RWPE2 (cell line): ENCODE measurements around the gene DSE.
"Not testable (repeated sequence)": the region's sequence is repeated elsewhere in the genome, so short reads cannot be mapped to it uniquely, and the experiment has no call there.

Source experiments
- ATAC-seq: fragments of 200-7000 bp; cut with Tn5 transposase; 3 replicates; pipeline ENCODE4 v1.9.1; 2021; ENCODE audit warnings: low read depth
- DNase-seq: peaks from one replicate; pipeline ENCODE4 v3.0.0-alpha.2; 2020; ENCODE audit warnings: low spot score
- H3K27ac ChIP-seq: fragments of 450-650 bp; 2 replicates; pipeline ENCODE4 v1.5.1; 2017; ENCODE audit warnings: mild to moderate bottlenecking; ENCODE audit not compliant: poor library complexity, severe bottlenecking
- H3K27me3 ChIP-seq: fragments of 250-450 bp; sonication (Bioruptor Pico); 2 replicates; pipeline ENCODE4 v1.5.1; 2021; ENCODE audit warnings: mild to moderate bottlenecking, moderate library complexity; ENCODE audit not compliant: insufficient read depth, poor library complexity, severe bottlenecking
- H3K36me3 ChIP-seq: fragments of 250-450 bp; sonication (Bioruptor Pico); 2 replicates; pipeline ENCODE4 v1.5.1; 2020; ENCODE audit warnings: low read depth, mild to moderate bottlenecking, moderate library complexity
- H3K4me1 ChIP-seq: fragments of 250-450 bp; sonication (Bioruptor Pico); 2 replicates; pipeline ENCODE4 v1.5.1; 2021; ENCODE audit warnings: mild to moderate bottlenecking, moderate library complexity; ENCODE audit not compliant: insufficient read depth, poor library complexity, severe bottlenecking
- H3K4me3 ChIP-seq: fragments of 250-450 bp; sonication (Bioruptor Pico); 2 replicates; pipeline ENCODE4 v1.5.1; 2021; ENCODE audit warnings: mild to moderate bottlenecking, moderate library complexity; ENCODE audit not compliant: severe bottlenecking
- H3K9me3 ChIP-seq: fragments of 250-450 bp; sonication (Bioruptor Pico); 2 replicates; pipeline ENCODE4 v1.5.1; 2021; ENCODE audit warnings: mild to moderate bottlenecking, moderate library complexity; ENCODE audit not compliant: severe bottlenecking
- TF ChIP-seq, protein P1 (sequence below): fragments of 450-650 bp; IDR thresholded peaks from one replicate; pipeline ENCODE4 v1.5.1; 2017; ENCODE audit warnings: mild to moderate bottlenecking, moderate library complexity; ENCODE audit not compliant: poor library complexity, severe bottlenecking

Gene DSE

DNA sequence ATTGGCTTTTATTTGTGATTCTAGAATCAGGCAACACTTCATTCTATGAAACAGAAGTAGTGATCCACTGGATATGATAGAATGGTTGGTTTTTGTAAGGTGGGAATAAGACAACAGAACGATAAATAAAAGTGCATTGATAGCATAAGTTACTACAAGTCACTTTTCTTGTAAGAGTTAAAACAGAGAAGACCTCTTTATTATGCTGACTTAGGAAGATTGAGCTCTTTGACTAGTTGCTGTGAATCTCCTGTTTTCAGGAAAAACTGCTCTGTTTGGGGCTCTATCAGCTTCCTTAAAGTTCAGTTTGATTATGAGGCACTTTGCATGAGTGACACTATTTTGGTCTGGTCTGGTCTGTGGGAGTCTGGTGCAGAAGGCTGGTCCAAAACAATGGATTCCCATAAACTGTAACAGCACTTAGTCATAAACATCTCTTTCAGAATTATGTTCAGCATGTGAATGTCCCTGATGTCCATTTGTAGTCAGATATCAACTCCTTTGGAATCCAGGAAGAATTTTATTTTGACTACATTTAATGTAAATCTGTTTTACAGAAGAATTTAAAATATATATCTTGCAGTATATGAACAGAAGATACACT is 35.0 kb upstream of the DSE start:
- H3K9me3 ChIP-seq = no peaks in the 10 kb centered on the region
- ATAC-seq (no peak), DNase-seq (no peak)
- H3K4me3 ChIP-seq = no peak overlapping the region
- TF ChIP-seq, protein P1, sequence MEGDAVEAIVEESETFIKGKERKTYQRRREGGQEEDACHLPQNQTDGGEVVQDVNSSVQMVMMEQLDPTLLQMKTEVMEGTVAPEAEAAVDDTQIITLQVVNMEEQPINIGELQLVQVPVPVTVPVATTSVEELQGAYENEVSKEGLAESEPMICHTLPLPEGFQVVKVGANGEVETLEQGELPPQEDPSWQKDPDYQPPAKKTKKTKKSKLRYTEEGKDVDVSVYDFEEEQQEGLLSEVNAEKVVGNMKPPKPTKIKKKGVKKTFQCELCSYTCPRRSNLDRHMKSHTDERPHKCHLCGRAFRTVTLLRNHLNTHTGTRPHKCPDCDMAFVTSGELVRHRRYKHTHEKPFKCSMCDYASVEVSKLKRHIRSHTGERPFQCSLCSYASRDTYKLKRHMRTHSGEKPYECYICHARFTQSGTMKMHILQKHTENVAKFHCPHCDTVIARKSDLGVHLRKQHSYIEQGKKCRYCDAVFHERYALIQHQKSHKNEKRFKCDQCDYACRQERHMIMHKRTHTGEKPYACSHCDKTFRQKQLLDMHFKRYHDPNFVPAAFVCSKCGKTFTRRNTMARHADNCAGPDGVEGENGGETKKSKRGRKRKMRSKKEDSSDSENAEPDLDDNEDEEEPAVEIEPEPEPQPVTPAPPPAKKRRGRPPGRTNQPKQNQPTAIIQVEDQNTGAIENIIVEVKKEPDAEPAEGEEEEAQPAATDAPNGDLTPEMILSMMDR = no peak
- no peak overlapping the region for H3K27ac ChIP-seq
- H3K36me3 ChIP-seq = no peaks in the 10 kb centered on the region
- peaks cover under 1% of the 10 kb centered on the region for H3K4me1 ChIP-seq
- H3K27me3 ChIP-seq = no peaks in the 10 kb centered on the region

DNA sequence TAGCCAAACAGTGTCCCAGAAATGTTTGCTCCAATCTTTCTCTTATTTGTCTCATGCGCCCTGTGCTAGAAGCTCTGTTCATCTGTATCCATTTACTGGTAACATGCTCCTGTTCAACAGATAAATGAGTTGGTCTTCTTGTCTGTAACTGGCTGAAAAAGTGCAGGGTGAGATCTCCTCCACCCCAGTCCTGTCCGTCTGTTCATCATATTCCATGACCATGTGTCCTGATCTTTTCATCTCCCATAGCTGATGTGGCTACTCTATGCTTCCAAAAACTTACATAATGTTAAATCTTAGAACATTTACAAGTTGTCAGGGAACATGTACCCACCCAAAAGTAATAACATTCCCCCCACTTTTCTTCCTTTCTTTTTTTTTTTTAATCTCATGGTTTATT is 31.8 kb upstream of the DSE start:
- no peak overlapping the region for H3K27ac ChIP-seq
- DNase-seq (no peak), ATAC-seq (no peak)
- H3K9me3 ChIP-seq = no peaks in the 10 kb centered on the region
- no peaks in the 10 kb centered on the region for H3K36me3 ChIP-seq
- no peaks in the 10 kb centered on the region for H3K27me3 ChIP-seq
- H3K4me1 ChIP-seq = no peaks in the 10 kb centered on the region
- H3K4me3 ChIP-seq = no peak overlapping the region
- TF ChIP-seq, protein P1 = no peak

DNA sequence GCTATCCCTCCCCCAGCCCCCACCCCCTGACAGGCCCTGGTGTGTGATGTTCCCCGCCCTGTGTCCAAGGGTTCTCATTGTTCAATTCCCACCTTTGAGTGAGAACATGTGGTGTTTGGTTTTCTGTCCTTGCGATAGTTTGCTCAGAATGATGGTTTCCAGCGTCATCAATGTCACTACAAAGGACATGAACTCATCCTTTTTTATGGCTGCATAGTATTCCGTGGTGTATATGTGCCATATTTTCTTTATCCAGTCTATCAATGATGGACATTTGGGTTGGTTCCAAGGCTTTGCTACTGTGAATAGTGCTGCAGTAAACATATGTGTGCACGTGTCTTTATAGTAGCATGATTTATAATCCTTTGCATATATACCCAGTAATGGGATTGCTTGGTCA is 30.1 kb upstream of the DSE start:
- not testable (repeated sequence) for H3K27me3 ChIP-seq, H3K4me1 ChIP-seq, DNase-seq, H3K36me3 ChIP-seq, H3K27ac ChIP-seq, H3K4me3 ChIP-seq, ATAC-seq, H3K9me3 ChIP-seq

DNA sequence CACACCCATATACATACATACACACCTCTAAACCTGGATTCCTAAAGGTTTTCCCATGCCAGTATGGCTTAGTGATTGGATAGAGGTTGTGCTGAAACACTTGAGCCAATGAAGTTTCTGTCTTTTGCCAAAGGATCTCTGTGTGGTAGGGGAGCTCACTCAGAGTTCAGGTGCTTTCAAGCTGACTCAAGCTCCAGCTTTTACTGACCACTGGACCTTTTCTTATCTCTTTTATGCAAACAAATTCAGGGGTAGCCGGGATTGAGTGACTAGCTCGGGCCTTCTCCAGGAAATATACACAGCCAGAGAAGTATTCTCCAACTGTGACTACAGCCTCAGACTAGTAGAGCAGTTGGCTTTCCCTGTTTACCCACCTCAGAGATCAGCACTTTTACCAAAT is 21.5 kb upstream of the DSE start:
- no peak overlapping the region for H3K4me3 ChIP-seq
- H3K9me3 ChIP-seq = no peaks in the 10 kb centered on the region
- DNase-seq (no peak), ATAC-seq (no peak)
- no peaks in the 10 kb centered on the region for H3K36me3 ChIP-seq
- TF ChIP-seq, protein P1 = no peak
- H3K4me1 ChIP-seq = peaks cover 7% of the 10 kb centered on the region
- no peak overlapping the region for H3K27ac ChIP-seq
- no peaks in the 10 kb centered on the region for H3K27me3 ChIP-seq

DNA sequence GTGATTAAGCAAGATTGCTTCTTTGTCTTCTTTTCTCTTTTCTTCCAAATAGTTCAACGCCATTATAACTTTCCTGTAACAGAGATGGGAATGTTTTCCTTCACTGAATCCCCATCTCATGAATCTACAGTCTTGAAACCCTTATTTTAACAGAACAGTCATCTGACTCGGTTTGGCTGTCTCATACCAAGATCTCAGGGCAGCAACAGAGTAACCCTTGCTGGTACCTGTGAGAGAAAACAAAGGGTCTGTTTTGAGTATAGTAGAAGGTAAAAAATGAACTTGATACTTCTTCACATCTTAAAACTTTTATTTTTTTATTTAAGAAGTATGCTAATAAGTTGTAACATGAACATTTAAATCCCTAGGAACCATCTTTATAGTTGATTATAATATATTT is 19.6 kb upstream of the DSE start:
- no peak for DNase-seq
- Histone ChIP-seq H3K36me3 (no peaks in the 10 kb centered on the region), H3K27me3 (no peaks in the 10 kb centered on the region), H3K27ac (no peak overlapping the region), H3K4me1 (peaks cover 7% of the 10 kb centered on the region), H3K4me3 (no peak overlapping the region), H3K9me3 (no peaks in the 10 kb centered on the region)
- ATAC-seq = no peak
- TF ChIP-seq, protein P1 = no peak
